ENCODE results near the gene OR2S2.
"Not testable (repeated sequence)": the region's sequence is repeated elsewhere in the genome, so short reads cannot be mapped to it uniquely, and the experiment has no call there.

Gene OR2S2

GRCh38 chr9:35998333-35998732 lies 40.4 kb upstream of the OR2S2 start:
- no peak overlapping the region for H3K27ac ChIP-seq
- H3K36me3 ChIP-seq (ENCODE audit: insufficient read depth), result no peaks in the 10 kb centered on the region
- no peaks in the 10 kb centered on the region for H4K20me1 ChIP-seq (ENCODE audit: insufficient read depth)
- no peak overlapping the region for H3K4me2 ChIP-seq
- no peak overlapping the region for H3K9ac ChIP-seq
- H3K4me1 ChIP-seq (ENCODE audit: low read depth, poor library complexity, severe bottlenecking), result no peaks in the 10 kb centered on the region
- TF ChIP-seq CTCF (conservative IDR thresholded peaks at IDR 0.05; ENCODE audit: low read depth, low read length), result no peak
- H3K79me2 ChIP-seq (ENCODE audit: insufficient read depth, low read depth), result no peaks in the 10 kb centered on the region
- no peaks in the 10 kb centered on the region for H3K27me3 ChIP-seq (ENCODE audit: insufficient read depth, low read depth)
- no peak overlapping the region for H2AFZ ChIP-seq (ENCODE audit: low read depth)
- no peak overlapping the region for H3K4me3 ChIP-seq (IDR thresholded peaks at IDR 0.05; ENCODE audit: insufficient read depth, low read depth, low read length)

- not testable (repeated sequence) for H3K4me1 ChIP-seq (ENCODE audit: low read depth, poor library complexity, severe bottlenecking); H3K27me3 ChIP-seq (ENCODE audit: insufficient read depth, low read depth); H2AFZ ChIP-seq (ENCODE audit: low read depth); H3K4me3 ChIP-seq (IDR thresholded peaks at IDR 0.05; ENCODE audit: insufficient read depth, low read depth, low read length); H3K27ac ChIP-seq; H3K9ac ChIP-seq; H3K4me2 ChIP-seq; H4K20me1 ChIP-seq (ENCODE audit: insufficient read depth); H3K36me3 ChIP-seq (ENCODE audit: insufficient read depth); H3K79me2 ChIP-seq (ENCODE audit: insufficient read depth, low read depth)
These were observed 39.1 kb upstream of the OR2S2 start for GRCh38 chr9:35997016-35997415.

- no peaks in the 10 kb centered on the region for H4K20me1 ChIP-seq (ENCODE audit: insufficient read depth)
- H3K27ac ChIP-seq, result no peak overlapping the region
- no peaks in the 10 kb centered on the region for H3K79me2 ChIP-seq (ENCODE audit: insufficient read depth, low read depth)
- no peak overlapping the region for H3K4me3 ChIP-seq (IDR thresholded peaks at IDR 0.05; ENCODE audit: insufficient read depth, low read depth, low read length)
- no peaks in the 10 kb centered on the region for H3K4me1 ChIP-seq (ENCODE audit: low read depth, poor library complexity, severe bottlenecking)
- H3K4me2 ChIP-seq, result no peak overlapping the region
- no peak overlapping the region for H3K9ac ChIP-seq
- no peaks in the 10 kb centered on the region for H3K27me3 ChIP-seq (ENCODE audit: insufficient read depth, low read depth)
- H3K36me3 ChIP-seq (ENCODE audit: insufficient read depth), result no peaks in the 10 kb centered on the region
- H2AFZ ChIP-seq (ENCODE audit: low read depth), result no peak overlapping the region
- TF ChIP-seq CTCF (conservative IDR thresholded peaks at IDR 0.05; ENCODE audit: low read depth, low read length), result no peak
These were observed 38.5 kb upstream of the OR2S2 start for GRCh38 chr9:35996358-35996970.

GRCh38 chr9:35994959-35995358 lies 37.0 kb upstream of the OR2S2 start:
- Histone ChIP-seq H3K27me3 (ENCODE audit: insufficient read depth, low read depth) (no peaks in the 10 kb centered on the region), H3K36me3 (ENCODE audit: insufficient read depth) (no peaks in the 10 kb centered on the region), H2AFZ (ENCODE audit: low read depth) (no peak overlapping the region), H3K4me3 (IDR thresholded peaks at IDR 0.05; ENCODE audit: insufficient read depth, low read depth, low read length) (no peak overlapping the region), H3K27ac (no peak overlapping the region), H3K4me2 (no peak overlapping the region), H3K9ac (no peak overlapping the region), H3K79me2 (ENCODE audit: insufficient read depth, low read depth) (no peaks in the 10 kb centered on the region), H4K20me1 (ENCODE audit: insufficient read depth) (no peaks in the 10 kb centered on the region), H3K4me1 (ENCODE audit: low read depth, poor library complexity, severe bottlenecking) (no peaks in the 10 kb centered on the region)
- no peak for TF ChIP-seq CTCF (conservative IDR thresholded peaks at IDR 0.05; ENCODE audit: low read depth, low read length)

- no peaks in the 10 kb centered on the region for H3K27me3 ChIP-seq (ENCODE audit: insufficient read depth, low read depth)
- H3K36me3 ChIP-seq (ENCODE audit: insufficient read depth), result no peaks in the 10 kb centered on the region
- H3K79me2 ChIP-seq (ENCODE audit: insufficient read depth, low read depth), result no peaks in the 10 kb centered on the region
- H3K4me3 ChIP-seq (IDR thresholded peaks at IDR 0.05; ENCODE audit: insufficient read depth, low read depth, low read length), result no peak overlapping the region
- no peak for TF ChIP-seq CTCF (conservative IDR thresholded peaks at IDR 0.05; ENCODE audit: low read depth, low read length)
- no peak overlapping the region for H3K4me2 ChIP-seq
- H3K9ac ChIP-seq, result no peak overlapping the region
- H2AFZ ChIP-seq (ENCODE audit: low read depth), result no peak overlapping the region
- no peak overlapping the region for H3K27ac ChIP-seq
- H3K4me1 ChIP-seq (ENCODE audit: low read depth, poor library complexity, severe bottlenecking), result no peaks in the 10 kb centered on the region
- no peaks in the 10 kb centered on the region for H4K20me1 ChIP-seq (ENCODE audit: insufficient read depth)
These were observed 36.2 kb upstream of the OR2S2 start for GRCh38 chr9:35993976-35994720.

- not testable (repeated sequence) for H3K4me1 ChIP-seq (ENCODE audit: low read depth, poor library complexity, severe bottlenecking); H3K36me3 ChIP-seq (ENCODE audit: insufficient read depth); H3K9ac ChIP-seq; H3K4me2 ChIP-seq; H2AFZ ChIP-seq (ENCODE audit: low read depth); H3K27me3 ChIP-seq (ENCODE audit: insufficient read depth, low read depth); H3K27ac ChIP-seq; H3K4me3 ChIP-seq (IDR thresholded peaks at IDR 0.05; ENCODE audit: insufficient read depth, low read depth, low read length); H3K79me2 ChIP-seq (ENCODE audit: insufficient read depth, low read depth); H4K20me1 ChIP-seq (ENCODE audit: insufficient read depth)
These were observed 35.2 kb upstream of the OR2S2 start for GRCh38 chr9:35993136-35993535.

All from KMS-11 (cell line).